Measurements from ENCODE around the gene GPR148.
"Not testable (repeated sequence)": the region's sequence is repeated elsewhere in the genome, so short reads cannot be mapped to it uniquely, and the experiment has no call there.

Gene GPR148, protein sequence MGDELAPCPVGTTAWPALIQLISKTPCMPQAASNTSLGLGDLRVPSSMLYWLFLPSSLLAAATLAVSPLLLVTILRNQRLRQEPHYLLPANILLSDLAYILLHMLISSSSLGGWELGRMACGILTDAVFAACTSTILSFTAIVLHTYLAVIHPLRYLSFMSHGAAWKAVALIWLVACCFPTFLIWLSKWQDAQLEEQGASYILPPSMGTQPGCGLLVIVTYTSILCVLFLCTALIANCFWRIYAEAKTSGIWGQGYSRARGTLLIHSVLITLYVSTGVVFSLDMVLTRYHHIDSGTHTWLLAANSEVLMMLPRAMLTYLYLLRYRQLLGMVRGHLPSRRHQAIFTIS

DNA sequence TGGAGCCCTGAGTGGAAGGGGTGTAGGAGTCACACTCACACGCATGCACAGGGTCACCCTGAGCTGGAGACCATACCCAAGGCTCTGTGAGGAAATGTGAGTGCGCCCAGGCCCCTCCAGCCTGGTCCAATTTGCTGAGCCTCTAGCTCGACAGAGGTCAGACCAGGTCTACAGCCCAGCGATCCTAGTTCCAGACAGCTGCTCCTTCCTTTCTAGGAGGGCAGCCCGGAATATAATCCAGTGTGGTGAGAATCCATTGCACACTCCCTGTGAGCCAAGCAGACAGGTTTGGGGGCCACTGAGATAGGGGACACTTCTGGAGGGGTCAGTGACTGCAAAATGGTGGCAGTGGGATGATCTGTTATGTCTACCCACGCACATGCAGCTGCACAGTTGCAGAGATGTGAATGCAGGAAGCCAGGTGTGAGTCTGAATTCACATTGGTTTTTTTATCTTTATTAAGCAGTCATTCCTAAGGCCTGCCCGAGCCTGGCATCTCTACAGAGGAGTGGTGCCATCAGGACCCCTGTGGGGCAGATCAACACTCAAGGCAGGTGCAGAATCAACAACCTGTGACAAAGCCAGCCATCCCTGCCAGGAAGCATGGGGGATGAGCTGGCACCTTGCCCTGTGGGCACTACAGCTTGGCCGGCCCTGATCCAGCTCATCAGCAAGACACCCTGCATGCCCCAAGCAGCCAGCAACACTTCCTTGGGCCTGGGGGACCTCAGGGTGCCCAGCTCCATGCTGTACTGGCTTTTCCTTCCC is at the start of gene GPR148:
GPR148 (plus strand) TSS at position 522 of the 768 bp plus-strand sequence; CDS start at position 604, 82 bp downstream.
- DNase-seq, result no peak

DNA sequence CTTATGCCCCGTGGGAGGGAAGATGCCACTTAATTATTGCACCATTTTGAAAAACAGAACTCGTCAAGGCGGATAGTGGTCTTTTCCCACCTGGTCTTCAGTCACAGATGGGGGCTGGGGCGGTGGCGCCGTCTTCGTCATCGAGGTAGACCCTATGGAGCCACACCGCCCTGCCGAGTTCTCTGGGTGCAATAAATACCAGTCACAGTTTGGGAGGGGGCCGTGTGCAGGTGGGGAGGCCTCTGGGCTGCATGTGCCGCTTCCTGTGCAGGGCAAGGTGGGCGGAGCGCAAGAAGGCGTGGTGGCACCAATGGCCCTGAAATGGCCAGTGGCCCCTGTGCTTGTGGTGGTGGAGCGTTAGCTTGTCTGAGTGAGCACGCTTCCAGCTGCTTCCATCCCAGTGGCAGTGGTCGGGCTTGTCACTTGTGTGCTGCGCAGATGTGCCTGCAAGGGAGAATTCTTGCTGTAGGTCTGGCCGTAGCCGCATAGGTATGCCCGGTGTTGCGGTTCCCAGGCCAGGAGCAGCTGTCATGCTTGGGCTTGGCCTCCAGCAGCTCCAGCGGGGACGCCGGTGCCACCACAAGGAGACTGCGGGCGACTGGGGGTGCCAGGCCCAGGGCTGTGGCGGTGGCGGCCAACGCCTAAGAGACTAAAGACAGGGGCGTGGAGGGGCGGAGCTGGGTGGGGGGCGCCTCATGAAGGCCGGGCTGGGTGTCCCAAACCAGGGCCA is 36.7 kb upstream of the GPR148 start:
- DNase-seq, result not testable (repeated sequence)

GRCh38 chr2:130693474-130693873 is 35.4 kb upstream of the GPR148 start:
- not testable (repeated sequence) for DNase-seq

DNA sequence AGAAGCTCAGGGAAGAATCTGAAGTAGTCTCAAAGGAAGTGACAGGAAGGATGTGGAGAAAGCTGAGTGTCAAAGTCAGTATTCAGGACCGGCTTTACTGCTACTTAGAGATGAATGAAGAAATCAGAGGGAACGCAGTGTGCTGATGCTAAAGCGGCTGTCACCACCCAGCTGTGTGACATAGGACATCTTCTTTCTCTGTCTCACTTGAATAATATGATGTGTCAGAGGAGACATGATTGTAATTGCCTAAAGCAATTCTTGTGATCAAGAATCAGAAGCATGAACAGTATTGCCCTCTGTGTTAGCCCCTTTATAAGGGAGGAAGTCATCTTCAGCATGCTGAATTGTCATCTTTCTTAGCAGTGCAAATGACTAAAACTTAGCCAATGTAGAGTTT is 25.6 kb upstream of the GPR148 start:
- not testable (repeated sequence) for DNase-seq

- not testable (repeated sequence) for DNase-seq
Measured at GRCh38 chr2:130714795-130715194, 14.1 kb upstream of the GPR148 start.

GRCh38 chr2:130720036-130720435 is 8.8 kb upstream of the GPR148 start:
- DNase-seq, result no peak

DNA sequence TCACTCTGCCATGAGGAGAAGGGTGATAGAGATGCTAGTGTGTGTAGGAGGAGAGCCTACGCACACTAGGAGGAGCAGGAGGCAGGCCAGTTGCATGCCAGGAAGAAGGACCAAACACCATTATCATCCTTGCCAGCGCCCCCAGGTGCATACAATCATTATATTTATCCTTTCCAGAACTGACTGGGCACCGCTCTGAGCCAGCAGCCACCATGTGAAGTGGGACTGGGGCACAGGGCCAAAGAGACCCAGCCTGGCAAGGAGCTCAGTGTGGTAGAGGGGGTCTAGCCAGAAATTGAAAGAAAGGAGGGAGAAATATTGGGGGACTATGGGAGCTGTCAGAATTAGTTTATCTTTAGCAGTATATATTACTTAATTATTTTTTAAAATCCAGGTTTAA is 8.3 kb upstream of the GPR148 start:
- no peak for DNase-seq

GRCh38 chr2:130724455-130724854 is 4.4 kb upstream of the GPR148 start:
- DNase-seq, result no peak

GRCh38 chr2:130726614-130727180 is 2.2 kb upstream of the GPR148 start:
- no peak for DNase-seq

- DNase-seq, result peak; percentile 85
Measured at GRCh38 chr2:130727286-130727924, 1.5 kb upstream of the GPR148 start.

DNA sequence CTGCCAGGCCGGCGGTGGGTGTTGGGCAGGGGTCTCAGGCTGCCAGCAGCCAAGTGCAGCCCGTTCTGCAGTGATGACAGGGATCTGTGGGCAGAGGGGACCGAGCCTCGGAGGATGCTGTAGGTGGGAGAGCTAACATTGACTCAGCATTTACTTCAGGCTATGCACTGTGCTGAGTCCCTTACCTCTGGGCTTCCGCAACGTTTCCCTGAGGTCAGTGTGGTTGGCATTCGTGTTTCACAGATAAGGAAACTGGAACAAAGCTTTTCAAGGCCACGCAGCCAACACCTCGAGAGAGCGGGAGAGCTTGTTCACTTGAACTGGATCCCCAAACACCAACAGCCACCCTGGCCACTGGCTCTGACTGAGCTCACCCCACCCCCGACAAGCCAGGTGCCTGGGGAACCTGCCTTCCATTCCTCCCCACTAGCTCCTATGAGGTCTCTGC is 839 bp upstream of the GPR148 start:
- no peak for DNase-seq

DNA sequence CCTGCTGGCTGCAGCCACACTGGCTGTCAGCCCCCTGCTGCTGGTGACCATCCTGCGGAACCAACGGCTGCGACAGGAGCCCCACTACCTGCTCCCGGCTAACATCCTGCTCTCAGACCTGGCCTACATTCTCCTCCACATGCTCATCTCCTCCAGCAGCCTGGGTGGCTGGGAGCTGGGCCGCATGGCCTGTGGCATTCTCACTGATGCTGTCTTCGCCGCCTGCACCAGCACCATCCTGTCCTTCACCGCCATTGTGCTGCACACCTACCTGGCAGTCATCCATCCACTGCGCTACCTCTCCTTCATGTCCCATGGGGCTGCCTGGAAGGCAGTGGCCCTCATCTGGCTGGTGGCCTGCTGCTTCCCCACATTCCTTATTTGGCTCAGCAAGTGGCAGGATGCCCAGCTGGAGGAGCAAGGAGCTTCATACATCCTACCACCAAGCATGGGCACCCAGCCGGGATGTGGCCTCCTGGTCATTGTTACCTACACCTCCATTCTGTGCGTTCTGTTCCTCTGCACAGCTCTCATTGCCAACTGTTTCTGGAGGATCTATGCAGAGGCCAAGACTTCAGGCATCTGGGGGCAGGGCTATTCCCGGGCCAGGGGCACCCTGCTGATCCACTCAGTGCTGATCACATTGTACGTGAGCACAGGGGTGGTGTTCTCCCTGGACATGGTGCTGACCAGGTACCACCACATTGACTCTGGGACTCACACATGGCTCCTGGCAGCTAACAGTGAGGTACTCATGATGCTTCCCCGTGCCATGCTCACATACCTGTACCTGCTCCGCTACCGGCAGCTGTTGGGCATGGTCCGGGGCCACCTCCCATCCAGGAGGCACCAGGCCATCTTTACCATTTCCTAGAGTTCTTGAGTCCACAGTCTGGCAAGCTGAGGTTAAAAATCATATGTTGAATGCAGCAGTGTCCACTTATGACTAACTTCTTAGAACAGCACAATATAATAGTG is 741 bp downstream of the GPR148 start:
- no peak for DNase-seq

DNA sequence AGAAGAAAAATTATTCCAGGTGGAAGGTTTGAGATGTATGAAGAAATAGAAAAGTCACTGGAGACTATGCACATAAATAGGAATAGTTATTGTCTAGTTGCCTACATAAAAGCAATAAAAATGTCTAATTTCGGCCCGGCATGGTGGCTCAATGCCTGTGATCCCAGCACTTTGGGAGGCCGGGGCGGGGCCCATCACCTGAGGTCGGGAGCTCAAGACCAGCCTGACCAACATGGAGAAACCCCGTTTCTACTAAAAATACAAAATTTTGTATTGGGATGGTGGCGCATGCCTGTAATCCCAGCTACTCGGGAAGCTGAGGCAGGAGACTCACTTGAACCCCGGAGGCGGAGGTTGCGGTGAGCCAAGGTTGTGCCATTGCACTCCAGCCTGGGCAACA is 3.4 kb downstream of the GPR148 start:
- not testable (repeated sequence) for DNase-seq

- DNase-seq, result no peak
Measured at GRCh38 chr2:130735200-130735599, 6.3 kb downstream of the GPR148 start.

- DNase-seq, result no peak
Measured at GRCh38 chr2:130736487-130736886, 7.6 kb downstream of the GPR148 start.

DNA sequence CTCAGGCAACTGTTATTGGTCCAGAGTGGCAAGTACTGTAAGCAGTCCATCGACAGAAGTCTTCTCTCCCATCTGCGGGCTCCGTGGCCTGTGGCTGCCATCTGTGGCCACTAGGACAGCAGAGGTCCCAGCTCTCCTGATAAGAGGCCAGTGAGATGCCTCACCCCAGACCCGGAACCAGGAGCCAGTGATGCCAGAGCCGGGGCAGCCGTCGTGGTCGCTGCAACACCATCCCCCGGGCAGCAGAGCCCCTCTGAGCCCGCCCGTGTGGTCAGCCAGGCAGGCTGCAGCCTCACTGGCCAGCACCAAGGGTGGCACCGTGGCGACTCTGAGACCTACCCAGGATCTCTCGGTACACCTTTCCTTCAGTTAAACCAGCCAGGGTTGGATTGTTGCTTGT is 8.7 kb downstream of the GPR148 start:
- DNase-seq, result no peak

GRCh38 chr2:130740671-130741070 is 11.8 kb downstream of the GPR148 start:
- DNase-seq, result no peak

DNA sequence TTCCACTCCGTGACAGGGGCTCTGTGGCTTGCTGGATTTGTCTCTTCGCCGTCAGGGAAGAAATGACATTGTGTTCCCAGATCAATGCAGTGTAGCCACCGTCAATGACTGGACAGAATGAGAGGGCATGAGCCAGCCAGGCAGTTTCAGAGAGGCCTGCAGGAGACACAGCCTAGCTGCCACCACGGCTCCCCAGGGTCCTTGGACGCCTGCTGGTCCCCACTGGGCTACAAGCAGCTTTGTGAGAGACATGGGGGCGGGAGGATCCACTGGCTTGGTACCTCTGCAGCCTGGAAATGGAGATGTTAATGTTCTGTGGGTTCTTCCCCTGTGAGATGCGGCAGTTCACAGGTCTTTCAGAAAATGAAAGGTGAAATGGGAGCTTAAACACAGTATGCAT is 14.4 kb downstream of the GPR148 start:
- no peak for DNase-seq

DNA sequence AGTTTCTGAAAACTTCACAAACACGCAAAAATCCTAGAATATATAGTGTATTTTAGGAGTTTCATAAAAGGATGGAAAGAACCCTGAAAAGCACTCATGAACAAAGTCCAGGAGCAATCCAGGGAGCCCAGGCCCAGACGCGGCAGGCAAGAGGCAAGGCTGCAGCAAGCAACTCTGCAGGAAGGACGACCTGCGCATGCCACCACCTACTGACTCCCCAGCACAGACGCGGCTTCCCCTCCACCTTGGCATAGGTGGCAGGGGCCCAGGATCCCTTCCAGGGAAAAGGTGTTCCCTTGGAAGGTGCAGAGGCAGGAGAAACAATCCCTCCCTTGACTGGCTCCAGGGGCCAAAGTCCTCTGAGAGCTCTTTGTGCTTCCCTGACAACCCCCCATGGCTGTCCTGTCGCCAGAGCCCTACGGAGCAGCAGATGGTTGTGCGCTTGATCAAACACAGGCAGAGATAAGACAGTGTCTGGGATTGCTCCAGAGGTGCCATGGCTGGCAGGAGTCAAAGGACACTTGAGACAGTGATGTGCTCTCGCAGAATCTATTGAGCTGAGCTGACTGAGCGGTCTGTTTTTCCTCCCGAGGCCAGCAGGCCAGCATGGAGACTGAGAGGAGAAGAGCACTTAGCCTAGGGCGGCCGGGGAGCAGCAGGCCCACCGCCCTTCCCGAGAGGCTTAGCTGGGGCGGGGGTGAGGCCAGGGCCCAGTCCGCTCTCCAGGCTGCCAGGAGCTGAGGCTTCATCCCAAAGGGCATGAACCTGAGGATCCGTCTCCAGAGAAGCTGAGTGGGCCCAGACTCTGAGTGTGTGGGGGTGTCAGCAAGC is 15.6 kb downstream of the GPR148 start:
- no peak for DNase-seq

- DNase-seq, result no peak
Measured at GRCh38 chr2:130749078-130749477, 20.2 kb downstream of the GPR148 start.
